GM23338 (cell line): Measurements from ENCODE around the gene WFDC6. TPM values are rescaled to one million over a fixed set of nuclear protein-coding genes. Genes with fewer than 3 reads are reported as not detected.

Experiments used
- ATAC-seq: fragments of 200-7000 bp; cut with Tn5 transposase; 3 replicates; pipeline ENCODE4 v1.9.1; 2020
- DNase-seq: peaks from one replicate; pipeline ENCODE4 v3.0.0-alpha.2; 2015; ENCODE audit warnings: low spot score
- H2AFZ ChIP-seq: fragments of 200-600 bp; sonication (generic); 2 replicates; pipeline ENCODE4 v1.8.0; 2016; ENCODE audit warnings: antibody characterized with exemption, mild to moderate bottlenecking, moderate library complexity
- H3F3A ChIP-seq: fragments of 200-600 bp; sonication (generic); replicated peaks from 2 replicates; pipeline ENCODE4 v1.8.0; 2017; ENCODE audit warnings: antibody characterized with exemption, mixed run types, low read depth
- H3K27ac ChIP-seq: fragments of 200-600 bp; sonication (generic); 2 replicates; pipeline ENCODE4 v1.6.1; 2016; ENCODE audit warnings: low read depth
- H3K27me3 ChIP-seq: fragments of 200-600 bp; sonication (generic); 2 replicates; pipeline ENCODE4 v1.8.0; 2016; ENCODE audit warnings: mild to moderate bottlenecking, mixed run types, moderate library complexity; ENCODE audit not compliant: insufficient read depth
- H3K36me3 ChIP-seq: fragments of 200-600 bp; sonication (generic); 2 replicates; pipeline ENCODE4 v1.8.0; 2016; ENCODE audit warnings: mild to moderate bottlenecking; ENCODE audit not compliant: insufficient read depth
- H3K4me1 ChIP-seq: fragments of 200-600 bp; sonication (generic); 2 replicates; pipeline ENCODE4 v1.8.0; 2016; ENCODE audit warnings: mild to moderate bottlenecking, moderate library complexity; ENCODE audit not compliant: insufficient read depth
- H3K4me2 ChIP-seq: fragments of 200-600 bp; sonication (generic); 2 replicates; pipeline ENCODE4 v1.7.1; 2017; ENCODE audit warnings: mixed run types
- H3K4me3 ChIP-seq: fragments of 200-600 bp; sonication (generic); 2 replicates; pipeline ENCODE4 v1.6.1; 2016; ENCODE audit warnings: mixed run types
- H3K79me2 ChIP-seq: fragments of 200-600 bp; sonication (generic); replicated peaks from 2 replicates; pipeline ENCODE4 v1.8.0; 2017; ENCODE audit warnings: mild to moderate bottlenecking; ENCODE audit not compliant: insufficient read depth
- H3K9me2 ChIP-seq: fragments of 200-600 bp; sonication (generic); 2 replicates; pipeline ENCODE4 v1.8.0; 2017; ENCODE audit not compliant: insufficient read depth
- H4K20me1 ChIP-seq: fragments of 200-600 bp; sonication (generic); replicated peaks from 2 replicates; pipeline ENCODE4 v1.8.0; 2017; ENCODE audit warnings: mild to moderate bottlenecking; ENCODE audit not compliant: insufficient read depth
- H3K27ac Mint-ChIP-seq: 2 replicates; pipeline ENCODE4 v1.8.0; 2020; ENCODE audit warnings: inconsistent platforms, mild to moderate bottlenecking, moderate library complexity, mixed read lengths
- H3K27me3 Mint-ChIP-seq: 3 replicates; pipeline ENCODE4 v1.8.0; 2022; ENCODE audit warnings: low read depth, mild to moderate bottlenecking, moderate library complexity, mixed read lengths, inconsistent platforms; ENCODE audit not compliant: insufficient read depth, poor library complexity
- H3K36me3 Mint-ChIP-seq: 3 replicates; pipeline ENCODE4 v1.8.0; 2021; ENCODE audit warnings: low read depth, mild to moderate bottlenecking, inconsistent platforms, moderate library complexity, mixed read lengths
- H3K4me1 Mint-ChIP-seq: 3 replicates; pipeline ENCODE4 v1.8.0; 2020; ENCODE audit warnings: mild to moderate bottlenecking, inconsistent platforms, mixed read lengths
- H3K4me3 Mint-ChIP-seq: 3 replicates; pipeline ENCODE4 v1.8.0; 2021; ENCODE audit warnings: moderate library complexity, mild to moderate bottlenecking, inconsistent platforms, mixed read lengths
- H3K9me3 Mint-ChIP-seq: 3 replicates; pipeline ENCODE4 v1.8.0; 2020; ENCODE audit warnings: moderate library complexity, mild to moderate bottlenecking, inconsistent platforms, mixed read lengths
- EZH2 ChIP-seq: fragments of 200-600 bp; sonication (generic); IDR thresholded peaks from one replicate; pipeline ENCODE4 v1.8.0; 2017; ENCODE audit warnings: antibody characterized with exemption, mild to moderate bottlenecking, low read depth; ENCODE audit not compliant: unreplicated experiment
- EZH2phosphoT487 ChIP-seq: fragments of 200-600 bp; sonication (generic); IDR thresholded peaks from one replicate; pipeline ENCODE4 v1.8.1; 2018; ENCODE audit warnings: antibody characterized with exemption; ENCODE audit not compliant: unreplicated experiment
- NANOG ChIP-seq: IDR thresholded peaks from 2 replicates; pipeline ENCODE4 v1.6.1; 2016; ENCODE audit warnings: antibody characterized with exemption, borderline replicate concordance
- ZNF114 ChIP-seq: fragments of 250-450 bp; sonication (Bioruptor Pico); IDR thresholded peaks from 2 replicates; pipeline ENCODE4 v1.5.0; 2020; ENCODE audit warnings: mild to moderate bottlenecking, moderate library complexity
- ZNF331 ChIP-seq: fragments of 250-450 bp; sonication (Bioruptor Pico); IDR thresholded peaks from 2 replicates; pipeline ENCODE4 v1.5.0; 2020; ENCODE audit warnings: low read depth, mild to moderate bottlenecking, moderate library complexity
- ZNF462 ChIP-seq: fragments of 250-450 bp; sonication (Bioruptor Pico); IDR thresholded peaks from 2 replicates; pipeline ENCODE4 v1.5.0; 2020; ENCODE audit warnings: mild to moderate bottlenecking, moderate library complexity
- polyA plus RNA-seq: library from polyadenylated mRNA; unstranded; fragments of >200 nt; fragmentation: Nextera tagmentation; extraction: Ambion mirVana; gene quantifications from 2 replicates; pipeline ENCODE4 v1.2.1, GENCODE V29; 2016
- total RNA-seq: library from RNA; depleted of rRNA; stranded (reverse); fragments of >200 nt; shearing (Covaris generic); gene quantifications from 2 replicates; pipeline ENCODE4 v1.2.3, GENCODE V29; 2014
- TF ChIP-seq, protein P1 (sequence below), 2 experiments: fragments of 200-600 bp in 1 of 2; sonication (generic) in 1 of 2; conservative IDR thresholded peaks; 2 replicates each; pipeline versions ENCODE4 v1.5.1 to v1.6.1; 2016 to 2017; ENCODE audit warnings: antibody characterized with exemption in 2 of 2, low read depth in 2 of 2, mild to moderate bottlenecking in 2 of 2, moderate library complexity in 1 of 2
- TF ChIP-seq, protein P2 (sequence below): IDR thresholded peaks from one replicate; pipeline ENCODE4 v1.6.1; 2018; ENCODE audit warnings: antibody characterized with exemption; ENCODE audit not compliant: unreplicated experiment

The WFDC6 gene
- total and polyA plus RNA-seq, 2 experiments from 2014 or later = not detected

DNA sequence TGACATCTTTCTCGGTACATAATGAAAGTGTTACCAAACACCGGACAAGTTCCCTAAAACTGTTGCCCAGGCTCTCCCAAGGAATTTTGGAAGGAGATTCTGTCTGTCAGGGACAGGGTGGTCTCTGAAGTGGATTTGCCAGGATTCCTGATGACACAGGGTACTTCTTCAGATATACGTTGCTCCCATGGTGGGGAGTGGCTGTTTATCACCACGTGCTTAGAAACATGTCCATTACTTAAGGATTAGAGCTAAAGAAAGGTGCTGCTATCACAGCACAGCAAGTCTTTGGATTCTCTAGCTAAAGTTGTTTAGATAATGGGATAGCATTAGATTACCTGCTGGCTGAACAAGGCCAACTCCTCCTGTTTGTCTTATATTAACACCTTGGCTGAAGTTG lies 30.2 kb downstream of the WFDC6 start (continued):
- no peak for TF ChIP-seq ZNF462
- no peak for TF ChIP-seq ZNF331 (CRISPR knock-in tag)
- no peak for TF ChIP-seq ZNF114
- TF ChIP-seq NANOG = no peak

GRCh38 chr20:45508068-45508886 lies 31.0 kb downstream of the WFDC6 start:
- no peaks in the 10 kb centered on the region for H3K4me1 Mint-ChIP-seq
- Histone ChIP-seq H3K36me3 (no peaks in the 10 kb centered on the region), H3K4me1 (no peaks in the 10 kb centered on the region), H3K79me2 (no peaks in the 10 kb centered on the region), H3F3A (no peaks in the 10 kb centered on the region), H2AFZ (no peak overlapping the region), H3K27ac (no peak overlapping the region), H4K20me1 (no peaks in the 10 kb centered on the region), H3K27me3 (no peaks in the 10 kb centered on the region), H3K4me3 (no peak overlapping the region), H3K9me2 (0 out of 2 replicates have a peak, but pooled peaks cover 4% of the 10 kb centered on the region), H3K4me2 (no peak overlapping the region)
- no peak for DNase-seq
- H3K9me3 Mint-ChIP-seq = no peaks in the 10 kb centered on the region
- no peaks in the 10 kb centered on the region for H3K36me3 Mint-ChIP-seq
- H3K27ac Mint-ChIP-seq = no peak overlapping the region
- H3K27me3 Mint-ChIP-seq = peaks cover 3% of the 10 kb centered on the region
- no peak overlapping the region for H3K4me3 Mint-ChIP-seq
- ATAC-seq = no peak
- no peak for TF ChIP-seq EZH2phosphoT487
- TF ChIP-seq, protein P1, sequence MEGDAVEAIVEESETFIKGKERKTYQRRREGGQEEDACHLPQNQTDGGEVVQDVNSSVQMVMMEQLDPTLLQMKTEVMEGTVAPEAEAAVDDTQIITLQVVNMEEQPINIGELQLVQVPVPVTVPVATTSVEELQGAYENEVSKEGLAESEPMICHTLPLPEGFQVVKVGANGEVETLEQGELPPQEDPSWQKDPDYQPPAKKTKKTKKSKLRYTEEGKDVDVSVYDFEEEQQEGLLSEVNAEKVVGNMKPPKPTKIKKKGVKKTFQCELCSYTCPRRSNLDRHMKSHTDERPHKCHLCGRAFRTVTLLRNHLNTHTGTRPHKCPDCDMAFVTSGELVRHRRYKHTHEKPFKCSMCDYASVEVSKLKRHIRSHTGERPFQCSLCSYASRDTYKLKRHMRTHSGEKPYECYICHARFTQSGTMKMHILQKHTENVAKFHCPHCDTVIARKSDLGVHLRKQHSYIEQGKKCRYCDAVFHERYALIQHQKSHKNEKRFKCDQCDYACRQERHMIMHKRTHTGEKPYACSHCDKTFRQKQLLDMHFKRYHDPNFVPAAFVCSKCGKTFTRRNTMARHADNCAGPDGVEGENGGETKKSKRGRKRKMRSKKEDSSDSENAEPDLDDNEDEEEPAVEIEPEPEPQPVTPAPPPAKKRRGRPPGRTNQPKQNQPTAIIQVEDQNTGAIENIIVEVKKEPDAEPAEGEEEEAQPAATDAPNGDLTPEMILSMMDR (conservative IDR thresholded peaks at IDR 0.05; ENCODE audit: low read depth in 2 of 2) = no peak
- TF ChIP-seq EZH2 = no peak
- TF ChIP-seq, protein P2, sequence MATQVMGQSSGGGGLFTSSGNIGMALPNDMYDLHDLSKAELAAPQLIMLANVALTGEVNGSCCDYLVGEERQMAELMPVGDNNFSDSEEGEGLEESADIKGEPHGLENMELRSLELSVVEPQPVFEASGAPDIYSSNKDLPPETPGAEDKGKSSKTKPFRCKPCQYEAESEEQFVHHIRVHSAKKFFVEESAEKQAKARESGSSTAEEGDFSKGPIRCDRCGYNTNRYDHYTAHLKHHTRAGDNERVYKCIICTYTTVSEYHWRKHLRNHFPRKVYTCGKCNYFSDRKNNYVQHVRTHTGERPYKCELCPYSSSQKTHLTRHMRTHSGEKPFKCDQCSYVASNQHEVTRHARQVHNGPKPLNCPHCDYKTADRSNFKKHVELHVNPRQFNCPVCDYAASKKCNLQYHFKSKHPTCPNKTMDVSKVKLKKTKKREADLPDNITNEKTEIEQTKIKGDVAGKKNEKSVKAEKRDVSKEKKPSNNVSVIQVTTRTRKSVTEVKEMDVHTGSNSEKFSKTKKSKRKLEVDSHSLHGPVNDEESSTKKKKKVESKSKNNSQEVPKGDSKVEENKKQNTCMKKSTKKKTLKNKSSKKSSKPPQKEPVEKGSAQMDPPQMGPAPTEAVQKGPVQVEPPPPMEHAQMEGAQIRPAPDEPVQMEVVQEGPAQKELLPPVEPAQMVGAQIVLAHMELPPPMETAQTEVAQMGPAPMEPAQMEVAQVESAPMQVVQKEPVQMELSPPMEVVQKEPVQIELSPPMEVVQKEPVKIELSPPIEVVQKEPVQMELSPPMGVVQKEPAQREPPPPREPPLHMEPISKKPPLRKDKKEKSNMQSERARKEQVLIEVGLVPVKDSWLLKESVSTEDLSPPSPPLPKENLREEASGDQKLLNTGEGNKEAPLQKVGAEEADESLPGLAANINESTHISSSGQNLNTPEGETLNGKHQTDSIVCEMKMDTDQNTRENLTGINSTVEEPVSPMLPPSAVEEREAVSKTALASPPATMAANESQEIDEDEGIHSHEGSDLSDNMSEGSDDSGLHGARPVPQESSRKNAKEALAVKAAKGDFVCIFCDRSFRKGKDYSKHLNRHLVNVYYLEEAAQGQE = no peak
